Activated CD4-positive, alpha-beta memory T cell treated with anti-CD3 and anti-CD28 coated beads for 36 hours (primary cell): Measurements from ENCODE around the gene ZNF428. TPM values are rescaled to one million over a fixed set of nuclear protein-coding genes. Genes with fewer than 3 reads are reported as not detected.

Experiments
- CTCF ChIA-PET: fragments of 350-600 bp; sonication (Branson Sonifier 250); formaldehyde crosslinking; loops from one replicate; lab custom pipeline; 2021; ENCODE audit warnings: antibody characterized with exemption, inconsistent platforms; lab: Charles Lee
- POLR2A ChIA-PET: fragments of 350-600 bp; sonication (Branson Sonifier 250); formaldehyde crosslinking; loops from one replicate; lab custom pipeline; 2021; ENCODE audit warnings: antibody characterized with exemption; lab: Charles Lee
- DNase-seq: peaks from one replicate; pipeline ENCODE4 v3.0.0-alpha.2; 2020
- H3K27ac Mint-ChIP-seq: one replicate; pipeline ENCODE4 v1.8.0; 2021; ENCODE audit warnings: mixed read lengths
- H3K27me3 Mint-ChIP-seq: one replicate; pipeline ENCODE4 v1.8.0; 2021; ENCODE audit warnings: mixed read lengths
- H3K36me3 Mint-ChIP-seq: one replicate; pipeline ENCODE4 v1.8.0; 2021; ENCODE audit warnings: mixed read lengths
- H3K4me1 Mint-ChIP-seq: one replicate; pipeline ENCODE4 v1.8.0; 2021; ENCODE audit warnings: low read depth, mixed read lengths
- H3K4me3 Mint-ChIP-seq: one replicate; pipeline ENCODE4 v1.8.0; 2021; ENCODE audit warnings: mild to moderate bottlenecking, mixed read lengths
- H3K9me3 Mint-ChIP-seq: one replicate; pipeline ENCODE4 v1.8.0; 2021; ENCODE audit warnings: mixed read lengths
- intact Hi-C: fragments of 100-400 bp; cut with micrococcal nuclease; formaldehyde crosslinking; loops from one replicate; pipeline ENCODE4 v1.15.1; 2023
- total RNA-seq, 2 experiments: library from RNA; stranded (reverse); gene quantifications; one replicate each; pipeline ENCODE4 v1.2.3, GENCODE V29; 2021

The ZNF428 gene, protein sequence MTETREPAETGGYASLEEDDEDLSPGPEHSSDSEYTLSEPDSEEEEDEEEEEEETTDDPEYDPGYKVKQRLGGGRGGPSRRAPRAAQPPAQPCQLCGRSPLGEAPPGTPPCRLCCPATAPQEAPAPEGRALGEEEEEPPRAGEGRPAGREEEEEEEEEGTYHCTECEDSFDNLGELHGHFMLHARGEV
- 10 to 100 TPM; 11.7 to 12.5 TPM for total RNA-seq

DNA sequence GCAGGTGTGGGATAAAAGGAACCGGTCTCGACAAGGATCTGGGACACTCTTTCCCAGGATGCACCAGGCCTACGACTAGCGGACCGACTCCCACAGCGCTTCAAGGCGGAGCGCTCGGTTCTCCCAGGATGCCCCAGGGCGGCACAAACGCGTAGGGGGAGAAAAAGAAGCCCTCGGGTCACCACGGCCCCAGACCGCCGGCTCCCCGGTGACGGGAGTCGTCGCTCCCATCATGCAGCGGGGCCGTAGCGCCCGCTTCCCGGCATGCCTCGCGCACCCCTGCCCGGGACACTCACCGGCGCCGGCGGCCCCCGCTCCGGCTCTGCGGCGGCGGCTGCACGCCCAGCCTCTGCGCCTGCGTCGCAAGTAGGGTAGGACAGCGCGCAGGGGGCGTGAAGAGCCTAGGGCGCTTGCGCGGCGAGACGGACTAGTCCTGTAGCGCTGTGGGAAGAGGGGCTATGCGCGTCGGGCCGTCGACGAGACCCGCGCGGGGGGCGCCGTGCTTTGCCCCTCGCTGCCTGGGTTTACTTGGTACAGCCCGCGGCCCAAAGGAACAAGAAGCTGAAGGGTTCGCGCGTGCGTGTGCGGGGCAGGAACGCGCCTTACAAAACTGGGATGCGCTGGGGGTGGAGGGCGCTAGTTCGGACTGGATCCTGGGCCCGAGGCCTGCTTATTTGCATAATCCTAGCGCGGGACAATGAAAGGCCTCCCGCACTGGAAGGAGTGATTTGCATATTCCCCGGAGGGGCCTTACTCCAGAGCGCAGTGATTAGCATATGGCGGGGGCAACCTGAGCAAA, at the start of gene ZNF428:
TSS of gene ZNF428 (minus strand) at position 368 of the 799 bp plus-strand sequence. CDS start 5,325 bp downstream, outside the sequence.
- Mint-ChIP-seq H3K27ac (peak within 1 kb of the TSS; percentile 98), H3K4me1 (peaks cover 14% of the 10 kb centered on the region), H3K36me3 (no peaks in the 10 kb centered on the region), H3K4me3 (peak within 1 kb of the TSS; percentile 97), H3K9me3 (no peaks in the 10 kb centered on the region), H3K27me3 (no peaks in the 10 kb centered on the region)
- ChIA-PET POLR2A (interaction anchor here (0.7 to 1.0 kb wide), 2 partner anchors 49 to 93 kb away, joined by 3 to 4 read pairs; no protein-coding TSS in a partner anchor), CTCF (no interaction called here)
- peak; percentile 92 for DNase-seq
- intact Hi-C loops, result loop anchor here (1.0 to 2.0 kb wide), 5 partner anchors 23 to 157 kb away; partner anchors contain the start of genes IRGQ, ZNF575 and ZNF576

GRCh38 chr19:43668406-43669109, 49.1 kb upstream of the ZNF428 start:
- Mint-ChIP-seq H3K4me1 (peaks cover 41% of the 10 kb centered on the region), H3K9me3 (no peaks in the 10 kb centered on the region), H3K27me3 (no peaks in the 10 kb centered on the region), H3K27ac (peak overlapping the region; percentile 63), H3K4me3 (peak overlapping the region; percentile 81), H3K36me3 (peaks cover 17% of the 10 kb centered on the region)
- intact Hi-C loops, result loop anchor here (1.0 to 5.0 kb wide), 11 partner anchors 33 to 205 kb away; partner anchors contain the start of genes IRGQ, SMG9, ZNF428 and ZNF575
- ChIA-PET CTCF (interaction anchor here (0.6 to 3.1 kb wide), 40 partner anchors 10 to 1223 kb away, joined by 3 to 13 read pairs (median 4); partner anchors contain the start of genes IRGQ, KCNN4, ZNF283 and ZNF45), POLR2A (interaction anchor here (0.6 to 1.8 kb wide), 9 partner anchors 33 to 113 kb away, joined by 3 to 11 read pairs (median 4); partner anchors contain the start of genes IRGQ, KCNN4, SMG9 and ZNF428)
- peak; percentile 98 for DNase-seq

GRCh38 chr19:43667876-43668405, 48.5 kb upstream of the ZNF428 start:
- DNase-seq, result no peak
- intact Hi-C loops, result loop anchor here (1.0 to 5.0 kb wide), 11 partner anchors 33 to 205 kb away; partner anchors contain the start of genes IRGQ, SMG9, ZNF428 and ZNF575
- H3K27ac Mint-ChIP-seq, result peak overlapping the region; percentile 63
- H3K36me3 Mint-ChIP-seq, result peaks cover 17% of the 10 kb centered on the region
- H3K9me3 Mint-ChIP-seq, result no peaks in the 10 kb centered on the region
- peaks cover 45% of the 10 kb centered on the region for H3K4me1 Mint-ChIP-seq
- H3K4me3 Mint-ChIP-seq, result peak overlapping the region; percentile 81
- POLR2A ChIA-PET, result interaction anchor here (0.6 to 1.8 kb wide), 9 partner anchors 33 to 113 kb away, joined by 3 to 11 read pairs (median 4); partner anchors contain the start of genes IRGQ, KCNN4, SMG9 and ZNF428
- CTCF ChIA-PET, result interaction anchor here (0.6 to 3.1 kb wide), 40 partner anchors 10 to 1222 kb away, joined by 3 to 13 read pairs (median 4); partner anchors contain the start of genes IRGQ, KCNN4, ZNF283 and ZNF45
- H3K27me3 Mint-ChIP-seq, result no peaks in the 10 kb centered on the region

DNA sequence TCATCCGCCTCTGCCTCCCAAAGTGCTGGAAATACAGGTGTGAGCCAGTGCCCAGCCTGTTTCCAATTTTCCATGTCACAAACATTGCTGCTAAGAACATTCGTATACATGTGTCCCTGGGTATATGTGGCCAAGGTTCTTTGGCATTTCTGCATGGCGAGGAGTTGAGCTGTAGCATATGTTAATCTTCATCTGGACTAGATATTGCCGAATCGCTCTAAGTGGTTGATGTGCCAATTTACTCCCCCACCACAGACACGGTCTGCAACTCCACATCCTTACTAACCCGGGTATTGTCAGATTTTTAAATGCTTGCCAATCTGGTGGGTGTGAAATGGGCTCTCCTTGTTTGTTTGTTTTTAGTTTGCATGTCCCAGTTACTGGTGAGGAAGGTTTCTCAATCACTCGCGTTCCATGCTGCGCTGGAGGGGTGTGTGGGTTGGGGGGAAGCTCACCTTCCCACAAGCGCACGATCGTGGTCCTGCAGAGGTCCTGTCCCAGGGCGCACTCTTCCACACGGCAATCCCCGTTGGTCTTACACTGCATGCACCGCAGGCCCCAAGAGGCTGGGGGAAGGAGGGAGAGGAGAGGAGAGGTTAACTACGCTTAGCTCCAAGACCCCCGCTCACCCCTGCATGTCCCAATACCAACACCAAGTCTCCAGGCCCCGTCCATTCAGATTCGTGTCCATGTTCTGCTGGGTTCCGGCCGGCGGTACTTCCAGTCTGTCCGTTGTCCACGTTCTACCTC, 47.9 kb upstream of the ZNF428 start:
- Mint-ChIP-seq H3K27ac (no peak overlapping the region), H3K4me1 (peaks cover 45% of the 10 kb centered on the region), H3K27me3 (no peaks in the 10 kb centered on the region), H3K4me3 (peak overlapping the region; percentile 81), H3K9me3 (no peaks in the 10 kb centered on the region), H3K36me3 (peaks cover 17% of the 10 kb centered on the region)
- intact Hi-C loops, result loop anchor here (5.0 kb wide), 2 partner anchors 55 to 100 kb away; no protein-coding TSS in a partner anchor
- ChIA-PET POLR2A (interaction anchor here (1.2 kb wide), 1 partner anchor 69 kb away, joined by 3 read pairs; no protein-coding TSS in a partner anchor), CTCF (interaction anchor here (1.1 to 1.5 kb wide), 2 partner anchors 71 to 113 kb away, joined by 3 to 9 read pairs; no protein-coding TSS in a partner anchor)
- DNase-seq, result no peak

DNA sequence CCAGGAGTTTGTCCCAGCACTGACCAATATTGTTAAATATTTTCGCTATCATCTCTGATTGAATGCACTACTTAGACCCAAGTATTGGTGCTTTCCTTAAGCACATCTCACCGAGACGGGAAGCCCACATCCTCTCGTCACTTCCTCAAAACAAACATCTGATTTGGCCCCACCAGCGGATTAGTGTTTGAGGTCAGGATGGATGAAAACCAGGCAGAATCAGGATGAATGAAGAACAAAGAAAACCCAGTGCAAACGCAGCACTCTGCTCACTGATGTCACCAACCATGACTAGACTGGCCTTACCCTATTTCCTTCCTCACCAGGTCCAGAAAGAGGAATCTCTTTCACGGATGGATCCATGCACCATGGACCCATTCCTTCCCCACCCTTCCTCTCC, 44.6 kb upstream of the ZNF428 start:
- ChIA-PET CTCF (interaction anchor here (1.0 kb wide), 1 partner anchor 217 kb away, joined by 3 read pairs; no protein-coding TSS in a partner anchor), POLR2A (no interaction called here)
- H3K36me3 Mint-ChIP-seq, result peaks cover 24% of the 10 kb centered on the region
- no peaks in the 10 kb centered on the region for H3K27me3 Mint-ChIP-seq
- peak overlapping the region; percentile 68 for H3K27ac Mint-ChIP-seq
- no peak overlapping the region for H3K4me3 Mint-ChIP-seq
- DNase-seq, result peak; percentile 66
- H3K9me3 Mint-ChIP-seq, result peaks cover 5% of the 10 kb centered on the region
- intact Hi-C loops, result no loop called here
- peaks cover 34% of the 10 kb centered on the region for H3K4me1 Mint-ChIP-seq

DNA sequence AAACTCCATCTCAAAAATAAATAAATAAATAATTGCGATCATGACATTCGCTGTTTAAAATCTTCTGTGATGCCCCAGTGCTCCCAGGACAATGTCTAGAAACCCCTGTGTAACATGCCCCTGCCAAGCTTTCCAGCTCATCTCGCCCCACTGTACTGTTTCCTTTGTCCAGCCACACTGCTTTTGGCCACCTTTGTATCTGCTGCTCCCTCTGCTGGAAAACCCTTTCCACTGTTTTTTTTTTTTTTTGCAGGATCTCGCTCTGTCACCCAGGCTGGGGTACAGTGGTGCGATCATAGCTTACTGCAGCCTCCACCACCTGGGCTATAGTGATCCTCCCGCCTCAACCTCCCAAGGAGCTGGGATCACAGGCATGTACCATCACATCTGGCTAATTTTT, 43.1 kb upstream of the ZNF428 start:
- Mint-ChIP-seq H3K36me3 (peaks cover 30% of the 10 kb centered on the region), H3K4me3 (no peak overlapping the region), H3K9me3 (peaks cover 13% of the 10 kb centered on the region), H3K27me3 (no peaks in the 10 kb centered on the region), H3K27ac (no peak overlapping the region), H3K4me1 (peaks cover 25% of the 10 kb centered on the region)
- intact Hi-C loops, result no loop called here
- no peak for DNase-seq
- ChIA-PET POLR2A (no interaction called here), CTCF (no interaction called here)

GRCh38 chr19:43660971-43661360, 41.5 kb upstream of the ZNF428 start:
- intact Hi-C loops, result no loop called here
- no peak overlapping the region for H3K27ac Mint-ChIP-seq

DNA sequence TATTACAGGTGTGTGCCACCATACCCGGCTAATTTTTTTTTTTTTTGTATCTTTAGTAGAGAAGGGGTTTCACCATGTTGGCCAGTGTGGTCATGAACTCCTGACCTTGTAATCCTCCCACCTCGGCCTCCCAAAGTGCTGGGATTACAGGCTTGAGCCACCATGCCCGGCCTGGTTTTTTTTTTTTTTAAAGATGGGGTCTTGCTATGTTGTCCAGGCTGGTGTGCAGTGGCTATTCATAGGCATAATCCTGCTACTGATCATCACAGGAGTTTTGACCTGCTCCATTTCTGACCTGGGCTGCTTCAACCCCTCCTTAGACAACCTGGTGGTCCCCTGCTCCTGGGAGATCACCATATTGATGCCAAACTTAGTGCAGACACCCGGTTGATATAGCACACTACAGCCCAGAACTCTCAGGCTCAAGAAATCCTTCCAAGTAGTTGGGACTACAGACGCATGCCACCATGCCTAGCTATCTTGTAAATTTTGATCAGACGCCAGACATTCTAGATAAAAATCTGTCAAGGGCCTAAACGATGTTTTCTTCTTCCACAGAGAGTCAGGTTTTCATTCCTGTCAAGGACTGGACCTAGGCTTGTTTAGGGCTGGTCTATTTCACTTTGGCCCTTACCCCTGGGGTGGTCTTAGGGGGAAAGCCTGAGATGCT, 41.0 kb upstream of the ZNF428 start:
- CTCF ChIA-PET, result no interaction called here
- no peak overlapping the region for H3K4me3 Mint-ChIP-seq

More at GRCh38 chr19:43660971-43661360, 41.5 kb upstream of the ZNF428 start:
- no peaks in the 10 kb centered on the region for H3K27me3 Mint-ChIP-seq
- peaks cover 33% of the 10 kb centered on the region for H3K36me3 Mint-ChIP-seq
- DNase-seq, result no peak
- H3K4me1 Mint-ChIP-seq, result peaks cover 21% of the 10 kb centered on the region
- CTCF ChIA-PET, result no interaction called here
- peaks cover 13% of the 10 kb centered on the region for H3K9me3 Mint-ChIP-seq
- POLR2A ChIA-PET, result no interaction called here
- H3K4me3 Mint-ChIP-seq, result no peak overlapping the region

DNA sequence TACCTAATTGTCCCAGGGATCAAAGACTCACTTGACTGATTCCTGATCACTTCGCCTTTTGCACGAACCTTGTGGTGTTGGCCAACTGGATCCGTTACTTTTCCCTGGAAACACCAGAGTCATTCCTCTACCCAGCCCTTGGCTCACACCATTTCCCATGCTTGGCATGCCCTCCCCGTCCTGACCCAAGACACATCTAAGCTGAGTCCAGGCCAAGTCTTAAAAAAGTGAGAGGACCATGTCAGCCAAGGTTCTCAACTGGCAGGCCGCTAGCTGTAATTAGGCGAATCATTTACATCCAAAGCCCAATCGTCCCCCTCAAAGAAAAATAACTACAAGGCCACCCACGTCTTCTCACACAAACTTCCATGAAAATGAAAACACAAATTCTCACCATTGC, 39.1 kb upstream of the ZNF428 start:
- Mint-ChIP-seq H3K36me3 (peaks cover 35% of the 10 kb centered on the region), H3K4me3 (no peak overlapping the region), H3K27ac (no peak overlapping the region), H3K27me3 (no peaks in the 10 kb centered on the region), H3K4me1 (peaks cover 3% of the 10 kb centered on the region), H3K9me3 (peaks cover 13% of the 10 kb centered on the region)
- intact Hi-C loops, result no loop called here
- no peak for DNase-seq
- CTCF ChIA-PET, result no interaction called here
- POLR2A ChIA-PET, result no interaction called here

More for the DNA sequence above, 41.0 kb upstream of the ZNF428 start:
- POLR2A ChIA-PET, result no interaction called here
- no peak overlapping the region for H3K27ac Mint-ChIP-seq
- intact Hi-C loops, result no loop called here
- no peak for DNase-seq
- no peaks in the 10 kb centered on the region for H3K27me3 Mint-ChIP-seq
- peaks cover 13% of the 10 kb centered on the region for H3K9me3 Mint-ChIP-seq
- peaks cover 37% of the 10 kb centered on the region for H3K36me3 Mint-ChIP-seq
- peaks cover 21% of the 10 kb centered on the region for H3K4me1 Mint-ChIP-seq

GRCh38 chr19:43658001-43658400, 38.6 kb upstream of the ZNF428 start:
- intact Hi-C loops, result no loop called here
- no peak for DNase-seq
- Mint-ChIP-seq H3K9me3 (peaks cover 13% of the 10 kb centered on the region), H3K36me3 (peaks cover 35% of the 10 kb centered on the region), H3K4me1 (no peaks in the 10 kb centered on the region), H3K27ac (no peak overlapping the region), H3K27me3 (no peaks in the 10 kb centered on the region), H3K4me3 (no peak overlapping the region)
- ChIA-PET POLR2A (no interaction called here), CTCF (no interaction called here)
